OCI-LY3 (cell line): ENCODE measurements around the gene SLC26A2.

Experiments
- H2AFZ ChIP-seq: fragments of 200-600, 300-600 bp; shearing (Covaris generic); 2 replicates; pipeline ENCODE4 v1.6.0; 2014; ENCODE audit warnings: antibody characterized with exemption, low read depth, low read length
- H3K27ac ChIP-seq: fragments of 200-600, 300-600 bp; sonication (generic); 2 replicates; pipeline ENCODE4 v1.5.1; 2014; ENCODE audit warnings: mild to moderate bottlenecking, low read length, moderate library complexity, mixed read lengths
- H3K27me3 ChIP-seq: fragments of 200-600, 300-600 bp; sonication (generic); 2 replicates; pipeline ENCODE4 v1.6.1; 2014; ENCODE audit warnings: low read depth, low read length, mixed read lengths
- H3K36me3 ChIP-seq: fragments of 200-600, 300-600 bp; sonication (generic); replicated peaks from 2 replicates; pipeline ENCODE3; 2014; ENCODE audit warnings: low read depth, low read length, mixed read lengths
- H3K4me1 ChIP-seq: fragments of 300-600, 200-600 bp; sonication (generic); 2 replicates; pipeline ENCODE4 v1.6.1; 2014; ENCODE audit warnings: low read length, mixed read lengths
- H3K4me2 ChIP-seq: fragments of 200-600, 300-600 bp; sonication (generic); 2 replicates; pipeline ENCODE4 v1.6.1; 2014; ENCODE audit warnings: low read length, mixed read lengths
- H3K4me3 ChIP-seq: fragments of 300-600, 200-600 bp; sonication (generic); 2 replicates; pipeline ENCODE4 v1.5.1; 2014; ENCODE audit warnings: antibody characterized with exemption, mild to moderate bottlenecking, low read length, moderate library complexity
- H3K79me2 ChIP-seq: fragments of 300-600, 200-600 bp; shearing (Covaris generic); 2 replicates; pipeline ENCODE4 v1.6.1; 2014; ENCODE audit warnings: mild to moderate bottlenecking, low read length, mixed read lengths
- H3K9ac ChIP-seq: fragments of 300-600, 200-600 bp; shearing (Covaris generic); 2 replicates; pipeline ENCODE4 v1.6.0; 2014; ENCODE audit warnings: mild to moderate bottlenecking, low read length, moderate library complexity
- H3K9me3 ChIP-seq: fragments of 200-600, 300-600 bp; shearing (Covaris generic); 2 replicates; pipeline ENCODE4 v1.6.1; 2014; ENCODE audit warnings: low read length, mixed read lengths; ENCODE audit not compliant: insufficient read depth
- H4K20me1 ChIP-seq: fragments of 200-600, 300-600 bp; sonication (generic); 2 replicates; pipeline ENCODE4 v1.6.1; 2016; ENCODE audit warnings: low read length, mixed read lengths; ENCODE audit not compliant: insufficient read depth
- CTCF ChIP-seq: fragments of 200-600, 300-600 bp; sonication (generic); IDR thresholded peaks from 2 replicates; pipeline ENCODE4 v1.5.1; 2014; ENCODE audit warnings: antibody characterized with exemption, low read length, low read depth
- EZH2phosphoT487 ChIP-seq: fragments of 200-600 bp; shearing (Covaris generic); IDR thresholded peaks from 2 replicates; pipeline ENCODE4 v1.6.1; 2018; ENCODE audit warnings: antibody characterized with exemption, mixed run types, low read depth

SLC26A2 gene

GRCh38 chr5:149932445-149933350, 27.9 kb upstream of the SLC26A2 start:
- Histone ChIP-seq H3K4me3 (no peak overlapping the region), H3K9ac (no peak overlapping the region)

GRCh38 chr5:149935431-149935901, 25.1 kb upstream of the SLC26A2 start:
- peaks cover 9% of the 10 kb centered on the region; the same call in 1 of the 2 replicates for H3K4me1 ChIP-seq
- H3K36me3 ChIP-seq = no peaks in the 10 kb centered on the region
- no peaks in the 10 kb centered on the region for H4K20me1 ChIP-seq
- H3K79me2 ChIP-seq = no peaks in the 10 kb centered on the region
- TF ChIP-seq EZH2phosphoT487 (no peak), CTCF (no peak)
- no peaks in the 10 kb centered on the region for H3K27me3 ChIP-seq
- no peaks in the 10 kb centered on the region for H3K9me3 ChIP-seq
- H3K4me3 ChIP-seq = no peak overlapping the region
- no peak overlapping the region for H2AFZ ChIP-seq
- no peak overlapping the region for H3K9ac ChIP-seq
- no peak overlapping the region for H3K4me2 ChIP-seq
- H3K27ac ChIP-seq = no peak overlapping the region

More at GRCh38 chr5:149932445-149933350, 27.9 kb upstream of the SLC26A2 start:
- Histone ChIP-seq H4K20me1 (no peaks in the 10 kb centered on the region), H2AFZ (no peak overlapping the region), H3K9me3 (no peaks in the 10 kb centered on the region), H3K27ac (no peak overlapping the region), H3K4me1 (no peaks in the 10 kb centered on the region), H3K27me3 (no peaks in the 10 kb centered on the region), H3K4me2 (no peak overlapping the region), H3K79me2 (no peaks in the 10 kb centered on the region), H3K36me3 (no peaks in the 10 kb centered on the region)
- no peak for TF ChIP-seq EZH2phosphoT487
- no peak for TF ChIP-seq CTCF

- no peaks in the 10 kb centered on the region for H3K27me3 ChIP-seq
- H3K36me3 ChIP-seq = no peaks in the 10 kb centered on the region
- no peak overlapping the region for H3K4me2 ChIP-seq
- H3K9ac ChIP-seq = no peak overlapping the region
- H3K4me3 ChIP-seq = no peak overlapping the region
- no peak for TF ChIP-seq EZH2phosphoT487
- TF ChIP-seq CTCF = no peak
- no peaks in the 10 kb centered on the region for H3K79me2 ChIP-seq
- no peak overlapping the region for H3K27ac ChIP-seq
- no peaks in the 10 kb centered on the region for H4K20me1 ChIP-seq
- H3K9me3 ChIP-seq = no peaks in the 10 kb centered on the region
- H2AFZ ChIP-seq = no peak overlapping the region
- peaks cover 9% of the 10 kb centered on the region; the same call in 1 of the 2 replicates for H3K4me1 ChIP-seq
Measured at GRCh38 chr5:149936044-149936699, 24.4 kb upstream of the SLC26A2 start.

GRCh38 chr5:149936700-149937091, 23.9 kb upstream of the SLC26A2 start:
- H3K4me2 ChIP-seq = no peak overlapping the region
- no peak overlapping the region for H2AFZ ChIP-seq
- no peak overlapping the region for H3K9ac ChIP-seq
- H4K20me1 ChIP-seq = no peaks in the 10 kb centered on the region
- peaks cover 9% of the 10 kb centered on the region; the same call in 1 of the 2 replicates for H3K4me1 ChIP-seq
- no peaks in the 10 kb centered on the region for H3K36me3 ChIP-seq
- TF ChIP-seq EZH2phosphoT487 = no peak
- no peak for TF ChIP-seq CTCF
- no peaks in the 10 kb centered on the region for H3K79me2 ChIP-seq
- no peak overlapping the region for H3K4me3 ChIP-seq
- H3K27me3 ChIP-seq = no peaks in the 10 kb centered on the region
- no peak overlapping the region for H3K27ac ChIP-seq
- H3K9me3 ChIP-seq = no peaks in the 10 kb centered on the region
